GM21737 (cell line): ENCODE results near the gene ARMH1.

Experiments
- ATAC-seq: cut with Tn5 transposase; IDR thresholded peaks from one replicate; pipeline ENCODE4 v1.9.1; 2021; ENCODE audit warnings: mild to moderate bottlenecking, moderate library complexity; ENCODE audit not compliant: unreplicated experiment

Gene ARMH1

DNA sequence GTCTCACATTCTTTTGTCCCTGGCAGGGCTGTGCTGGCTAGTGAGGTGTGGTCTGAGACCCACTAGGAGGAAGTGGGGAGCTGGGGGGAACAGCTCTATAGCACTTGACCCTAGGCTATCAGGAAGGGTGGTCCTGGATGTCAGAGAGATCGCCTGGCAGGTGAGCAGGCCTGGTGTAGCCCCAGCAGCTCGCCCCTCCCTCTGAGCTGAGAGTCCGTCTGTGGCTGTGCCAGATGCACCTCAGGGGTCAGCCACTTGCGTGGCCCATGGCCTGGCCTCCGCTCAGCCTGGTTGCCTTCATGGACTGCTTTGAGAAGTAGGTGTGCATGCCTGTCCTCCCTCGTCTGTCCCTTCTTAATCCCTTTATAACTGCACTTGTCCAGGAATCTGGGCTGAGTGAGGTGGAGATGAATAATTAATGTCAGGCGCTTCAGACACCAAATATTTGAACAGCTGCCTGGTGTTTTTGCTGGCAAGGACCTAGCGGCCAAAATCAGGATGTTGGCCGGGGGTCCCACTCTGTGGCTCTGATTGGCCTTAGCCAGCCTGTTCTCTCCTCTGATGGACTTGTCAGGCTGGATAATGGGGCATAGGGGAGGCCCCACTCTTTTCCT, 30.7 kb upstream of the ARMH1 start:
- no peak for ATAC-seq

DNA sequence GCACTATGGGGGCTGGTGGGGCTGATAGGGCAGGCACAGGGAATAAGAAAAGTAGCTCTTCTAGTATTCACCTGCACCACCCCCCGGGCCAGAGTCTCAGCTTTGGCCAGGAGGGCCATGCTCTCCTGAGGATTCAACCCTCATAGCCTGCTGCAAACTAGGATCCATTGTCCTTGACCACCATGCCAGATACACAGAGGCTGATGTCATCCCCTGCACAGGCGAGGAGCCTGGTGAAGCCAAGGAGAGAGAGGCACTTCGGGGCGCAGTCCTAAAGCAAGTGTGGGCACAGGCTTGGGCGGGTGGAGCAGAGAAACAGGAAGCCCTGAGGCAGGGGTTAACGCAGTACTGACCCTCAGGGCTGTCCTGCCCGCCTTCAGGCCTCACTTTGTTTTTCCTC, 29.7 kb upstream of the ARMH1 start:
- no peak for ATAC-seq

DNA sequence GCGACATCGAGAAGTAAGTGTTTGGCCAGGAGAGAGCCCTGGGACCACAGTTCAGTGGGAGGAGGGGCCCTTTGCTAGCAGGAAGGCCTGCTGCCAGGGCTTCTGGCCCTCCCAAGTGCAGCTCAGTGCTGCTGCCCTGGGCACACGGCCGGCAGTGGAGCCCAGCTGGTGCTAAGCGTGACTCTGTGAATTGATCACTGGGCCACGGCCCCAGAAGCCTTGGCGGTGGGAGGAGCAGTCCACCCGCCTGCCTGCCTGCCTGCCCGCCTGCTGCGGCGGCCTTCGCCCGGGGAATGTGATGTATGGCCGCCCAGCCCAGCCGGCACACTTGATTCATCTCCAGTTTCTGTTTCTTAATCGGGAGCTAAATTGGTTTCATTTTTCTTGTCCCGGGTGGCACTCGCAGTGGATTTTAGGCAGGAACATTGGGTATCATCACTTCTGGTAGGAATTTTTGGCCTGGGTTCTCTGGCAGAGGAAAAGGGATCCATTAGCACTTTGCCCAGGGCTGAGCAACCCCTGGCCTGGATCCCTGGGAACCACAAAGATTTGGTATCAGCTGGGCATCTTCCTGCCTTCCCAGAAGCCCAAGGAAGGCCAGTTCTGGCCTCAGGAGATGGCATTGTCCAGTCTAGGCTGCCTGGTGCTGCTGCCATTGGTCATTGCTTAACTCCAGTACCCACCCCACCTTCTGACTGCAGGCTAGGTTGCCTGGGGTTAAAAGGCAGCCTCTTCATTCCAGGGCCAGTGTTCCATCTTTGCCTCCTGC, 28.9 kb upstream of the ARMH1 start:
- ATAC-seq = no peak

DNA sequence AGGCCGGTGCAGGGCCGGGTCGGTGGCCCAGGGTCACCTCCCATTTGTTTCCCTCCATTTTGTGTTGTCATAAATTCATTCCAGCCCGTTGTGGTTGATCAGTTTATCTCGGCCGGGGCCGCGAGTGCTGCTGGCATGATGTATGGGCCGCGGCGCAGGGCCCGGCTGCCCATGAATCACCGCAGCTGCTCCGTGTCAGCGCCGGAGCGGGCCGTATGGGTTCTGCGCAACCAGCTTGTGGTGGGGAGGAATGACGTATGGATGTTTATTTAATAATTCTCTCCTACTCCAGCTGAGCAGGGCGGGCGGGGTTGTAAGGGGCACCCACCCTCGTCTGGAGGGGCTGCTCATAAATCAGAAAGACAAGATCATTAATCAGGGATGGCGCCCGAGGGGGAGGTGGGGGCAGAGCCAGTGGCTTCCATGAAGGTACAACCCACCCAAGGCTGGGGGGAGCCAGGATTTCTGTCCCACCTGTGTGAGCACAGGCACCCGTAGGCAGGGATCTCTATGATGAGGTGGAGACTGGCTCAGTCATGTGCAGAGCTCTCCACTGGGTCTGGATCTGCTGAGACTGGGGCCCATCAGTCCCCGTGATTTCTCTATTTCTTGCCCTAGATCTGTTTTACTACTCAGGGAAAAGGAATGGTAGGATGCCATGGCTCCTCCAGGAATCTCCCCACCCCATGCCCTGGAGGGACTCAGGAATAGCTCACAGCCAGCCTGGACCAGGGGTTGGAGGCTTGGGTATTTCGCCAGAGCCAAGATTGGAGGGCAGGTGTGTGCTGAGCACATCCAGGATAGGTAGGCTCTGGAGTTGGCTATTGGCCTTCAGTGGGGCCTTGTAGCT, 28.0 kb upstream of the ARMH1 start:
- no peak for ATAC-seq

DNA sequence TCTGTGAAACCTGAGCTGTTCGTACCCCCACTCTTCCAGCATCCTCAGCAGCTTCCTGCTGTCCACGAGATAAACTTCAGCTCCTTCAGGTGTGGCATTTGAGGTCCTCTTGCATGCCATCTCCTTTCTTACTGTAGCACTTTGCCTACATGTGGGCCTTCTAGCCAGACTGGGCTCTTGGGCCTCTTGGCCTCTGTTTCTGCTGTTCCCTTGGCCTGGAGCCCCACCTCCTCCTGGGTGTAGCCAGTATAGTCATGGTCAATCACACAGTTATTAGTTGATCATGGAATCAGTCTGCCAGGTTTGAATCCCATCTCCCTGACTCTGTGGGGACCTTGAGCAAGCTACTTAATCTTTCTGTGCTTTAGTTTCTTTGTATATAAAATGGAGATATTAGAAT, 26.6 kb upstream of the ARMH1 start:
- no peak for ATAC-seq

DNA sequence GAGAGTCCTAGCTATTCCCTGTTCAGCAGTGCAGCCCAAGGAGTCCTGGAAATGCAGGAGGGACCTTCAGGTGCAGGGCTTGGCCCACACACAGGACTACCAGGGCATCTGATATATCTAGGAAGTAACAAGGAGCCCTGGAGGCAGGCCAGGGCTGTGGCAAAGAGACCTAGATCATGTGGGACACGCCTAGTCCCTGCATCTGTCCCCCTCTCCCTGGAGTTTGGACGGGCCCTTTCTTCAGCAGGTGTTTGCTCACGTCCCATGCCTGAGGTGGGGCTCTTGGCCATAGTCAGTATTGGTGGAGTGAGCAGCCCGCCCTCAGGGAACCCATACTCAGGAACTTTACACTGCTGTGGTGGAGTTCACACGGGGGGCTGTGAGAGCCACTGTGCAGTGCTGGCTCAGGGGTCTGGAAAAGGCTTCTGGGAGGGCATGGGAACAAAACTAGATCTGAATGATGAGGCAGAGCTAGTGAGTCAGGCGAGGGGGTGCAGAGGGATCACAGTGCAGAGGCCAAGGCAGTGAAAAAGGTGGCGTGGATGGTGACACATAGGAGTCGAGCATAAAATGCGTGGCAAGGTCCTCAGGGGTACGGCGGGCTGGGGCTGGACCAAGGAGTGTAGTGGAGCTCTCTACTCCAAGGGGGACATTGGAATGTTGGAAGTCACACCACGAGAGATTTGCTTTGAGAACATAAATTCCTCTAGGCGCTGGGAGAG, 25.8 kb upstream of the ARMH1 start:
- no peak for ATAC-seq

DNA sequence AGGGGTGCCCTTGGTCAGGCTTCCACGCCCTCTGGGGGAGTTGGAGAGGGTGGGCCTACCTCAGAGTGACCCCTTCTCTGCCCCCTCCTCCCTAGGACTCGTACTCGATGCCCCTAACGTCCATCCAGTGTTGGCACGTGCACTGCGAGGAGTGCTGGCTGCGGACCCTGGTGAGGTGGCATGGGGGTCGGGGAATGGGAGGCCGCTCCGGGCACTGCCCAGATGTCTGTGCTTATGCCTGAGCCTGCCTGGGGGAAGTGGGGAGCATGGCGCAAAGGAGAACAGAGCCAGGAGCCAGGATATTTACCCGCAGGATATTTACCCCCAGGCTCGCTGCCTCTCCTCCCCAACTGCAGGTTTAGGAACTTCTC, 24.7 kb upstream of the ARMH1 start:
- ATAC-seq = no peak

DNA sequence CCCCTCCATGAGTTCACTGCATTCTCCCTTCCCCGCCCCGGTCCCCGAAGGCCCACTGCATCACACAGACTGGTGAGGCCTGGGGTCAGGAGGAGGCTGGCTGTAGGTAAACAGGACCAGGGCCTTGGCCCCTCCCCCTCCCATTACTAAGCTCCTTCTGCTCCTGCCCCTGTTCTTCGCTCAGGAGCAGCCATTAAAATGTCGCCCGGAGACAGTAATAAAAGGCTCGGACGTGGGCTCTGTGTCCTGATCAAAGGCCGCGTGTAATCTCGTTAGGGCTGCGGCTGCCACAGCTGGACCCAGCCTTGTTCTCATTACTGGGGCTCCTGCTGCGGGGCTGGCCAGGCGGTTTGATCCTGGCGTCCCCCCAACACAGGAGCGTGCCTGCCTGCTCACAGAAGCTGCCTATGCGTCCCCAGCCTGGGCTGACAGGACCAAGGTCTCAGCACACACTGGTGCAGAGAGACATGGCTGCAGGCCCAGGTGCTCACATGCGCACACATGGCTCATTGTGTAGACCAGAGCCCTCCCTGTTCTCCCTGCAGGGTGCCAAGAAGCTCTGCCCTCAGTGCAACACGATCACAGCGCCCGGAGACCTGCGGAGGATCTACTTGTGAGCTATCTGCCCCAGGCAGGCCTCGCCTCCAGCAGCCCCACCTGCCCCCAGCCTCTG, 24.2 kb upstream of the ARMH1 start:
- ATAC-seq = no peak

DNA sequence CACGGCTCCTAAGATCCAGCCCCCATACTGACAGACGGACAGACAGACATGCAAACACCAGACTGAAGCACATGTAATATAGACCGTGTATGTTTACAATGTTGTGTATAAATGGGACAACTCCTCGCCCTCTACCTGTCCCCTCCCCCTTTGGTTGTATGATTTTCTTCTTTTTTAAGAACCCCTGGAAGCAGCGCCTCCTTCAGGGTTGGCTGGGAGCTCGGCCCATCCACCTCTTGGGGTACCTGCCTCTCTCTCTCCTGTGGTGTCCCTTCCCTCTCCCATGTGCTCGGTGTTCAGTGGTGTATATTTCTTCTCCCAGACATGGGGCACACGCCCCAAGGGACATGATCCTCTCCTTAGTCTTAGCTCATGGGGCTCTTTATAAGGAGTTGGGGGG, 23.4 kb upstream of the ARMH1 start:
- no peak for ATAC-seq

DNA sequence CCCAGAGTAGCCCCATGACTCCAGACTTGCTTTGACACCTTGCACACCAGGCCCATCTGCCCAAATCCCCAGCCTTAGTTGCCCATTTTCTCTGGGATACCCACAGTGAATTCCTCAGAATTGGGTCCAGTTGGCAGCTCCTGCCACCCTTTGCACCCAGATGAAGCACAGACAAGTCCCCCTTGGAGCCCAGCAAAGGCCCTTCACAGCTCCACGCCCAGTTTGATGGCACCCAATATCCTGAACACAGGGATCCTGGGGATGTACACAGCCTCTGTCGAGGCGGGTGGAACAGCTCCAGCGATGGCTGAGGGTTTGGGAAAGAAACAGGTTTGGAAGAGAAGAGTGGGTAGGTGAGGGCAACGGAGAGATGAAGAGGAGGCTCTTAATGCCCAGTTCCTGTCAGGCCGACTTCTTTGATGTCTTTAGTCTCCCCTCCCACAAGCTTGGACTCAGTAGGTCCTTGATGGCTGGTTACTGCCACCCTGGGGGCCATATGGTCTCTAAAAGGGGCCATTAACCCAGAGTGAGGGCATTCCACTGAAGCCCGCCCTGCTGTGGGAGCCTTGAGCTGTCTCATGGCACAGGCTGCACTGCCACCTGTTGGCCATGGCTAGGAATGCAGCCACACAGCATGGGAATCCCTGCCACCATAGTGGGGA, 21.9 kb upstream of the ARMH1 start:
- no peak for ATAC-seq

DNA sequence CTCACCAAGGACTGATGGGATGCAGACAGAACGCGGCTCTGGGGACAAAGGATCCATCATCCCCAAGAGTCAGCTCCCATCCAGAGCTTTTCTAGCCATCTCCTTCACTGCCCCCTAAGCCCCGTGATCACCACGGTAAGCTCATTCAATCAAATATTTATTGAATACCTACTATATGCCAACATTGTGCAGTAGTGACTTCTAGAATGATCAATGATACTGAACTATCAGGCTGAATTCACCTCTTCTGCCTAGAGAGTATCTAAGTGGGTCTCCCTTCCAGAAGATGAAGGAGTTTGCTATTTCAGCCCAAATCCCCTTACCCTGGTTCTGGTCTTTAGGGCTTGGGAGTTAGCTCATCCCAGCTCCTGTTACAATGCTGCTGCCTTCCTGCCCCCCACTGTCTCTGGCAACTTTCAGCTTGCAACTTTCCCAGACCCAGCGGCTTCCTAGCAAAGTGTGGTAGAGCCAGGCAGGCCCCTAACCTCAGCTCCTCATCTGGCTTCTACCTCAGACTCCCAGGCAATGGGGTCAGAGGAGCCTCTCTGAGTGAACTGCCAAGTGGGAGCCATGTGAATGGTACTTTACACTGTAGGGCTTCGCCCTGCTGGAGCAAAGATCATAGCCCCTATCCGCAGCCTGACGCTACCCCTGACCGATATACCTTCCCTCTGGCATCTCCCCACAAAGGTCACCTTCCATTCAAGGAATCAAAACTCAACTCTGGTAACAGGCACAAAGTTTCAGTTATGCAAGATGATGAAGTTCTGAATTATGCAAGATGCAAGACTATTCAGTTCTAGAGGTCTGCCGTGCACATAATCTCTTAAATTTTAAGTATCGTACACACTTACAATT, 21.2 kb upstream of the ARMH1 start:
- ATAC-seq = no peak

DNA sequence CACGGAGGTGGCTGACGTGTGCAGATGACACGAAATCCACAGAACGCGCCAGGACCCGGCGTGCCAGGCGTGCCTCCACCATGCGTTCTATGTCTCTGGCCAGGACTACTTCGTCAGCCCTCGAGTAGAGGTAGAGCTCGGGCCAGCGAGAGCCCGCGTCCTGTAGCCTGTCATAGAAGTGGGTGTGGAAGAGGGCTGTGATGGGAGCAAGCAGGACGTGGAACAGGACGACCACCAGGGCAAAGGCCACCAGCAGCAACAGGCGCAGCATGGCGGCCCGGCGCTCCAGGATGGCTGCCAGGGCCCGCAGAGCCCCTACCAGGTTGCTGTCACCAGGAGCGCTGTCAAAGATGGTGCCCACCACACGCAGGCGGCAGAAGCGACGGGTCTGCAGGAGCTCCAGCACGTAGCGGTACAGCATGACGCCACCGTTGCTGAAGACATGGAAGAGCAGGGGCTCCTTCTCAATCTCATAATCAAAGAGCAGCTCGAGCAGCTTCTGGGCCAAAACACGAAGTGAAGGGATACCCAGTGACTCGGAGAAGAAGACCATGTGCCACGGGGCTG, 19.8 kb upstream of the ARMH1 start:
- no peak for ATAC-seq

DNA sequence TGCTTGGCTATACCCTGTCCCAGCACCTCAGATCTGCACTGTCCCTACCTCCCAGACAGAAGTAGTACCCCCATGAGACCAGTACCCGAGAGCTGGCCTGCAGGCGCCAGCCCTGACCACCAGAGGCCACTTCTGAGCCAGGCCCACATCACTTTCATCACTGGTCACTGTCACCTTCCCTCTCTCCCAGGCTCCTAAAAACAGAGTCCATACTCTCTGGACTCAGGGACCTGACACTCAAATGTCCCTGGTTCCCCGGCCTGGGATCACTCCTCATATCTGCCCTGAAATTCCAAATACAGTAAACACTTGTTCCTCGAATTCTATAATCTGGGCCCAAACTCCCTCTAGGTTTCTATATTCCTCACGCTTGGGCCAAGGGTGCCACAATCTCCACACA, 18.9 kb upstream of the ARMH1 start:
- ATAC-seq = no peak

DNA sequence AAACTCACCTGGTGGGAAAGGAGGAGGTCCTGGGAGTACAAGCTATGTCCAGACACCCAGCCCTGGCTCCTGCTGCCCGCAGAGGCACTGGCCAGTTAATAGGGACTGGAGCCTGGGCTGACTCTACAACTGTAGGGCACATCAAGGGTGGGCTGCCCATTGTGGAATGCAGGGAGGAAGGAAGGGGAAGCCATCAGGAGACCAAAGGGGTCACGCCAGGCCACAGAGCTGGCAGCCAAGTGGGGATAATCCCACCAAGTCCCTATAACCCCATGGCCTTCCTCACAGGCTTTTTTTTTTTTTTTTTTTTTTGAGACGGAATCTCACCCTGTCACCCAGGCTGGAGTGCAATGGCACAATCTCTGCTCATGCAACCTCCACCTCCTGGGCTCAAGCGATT, 14.9 kb upstream of the ARMH1 start:
- ATAC-seq = no peak

DNA sequence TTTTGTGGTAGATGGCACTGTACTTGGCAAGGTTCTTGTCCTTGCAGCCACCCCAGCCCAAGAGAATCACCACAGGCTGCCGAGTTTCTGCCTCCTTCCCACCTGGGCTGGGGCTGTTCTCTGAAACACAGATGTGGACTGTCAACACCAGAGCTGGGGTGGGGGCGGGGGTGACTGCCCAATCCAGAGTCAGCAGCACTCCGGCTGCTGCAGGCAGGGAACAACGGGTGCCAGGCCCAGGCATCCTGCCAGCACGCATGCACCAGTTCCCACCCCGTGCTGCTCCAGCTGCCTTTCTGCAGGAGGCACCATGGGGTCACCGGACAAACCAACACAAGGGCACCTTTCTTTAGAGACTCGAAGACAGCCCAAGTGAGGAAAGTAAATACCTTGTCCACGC, 14.3 kb upstream of the ARMH1 start:
- ATAC-seq = no peak

DNA sequence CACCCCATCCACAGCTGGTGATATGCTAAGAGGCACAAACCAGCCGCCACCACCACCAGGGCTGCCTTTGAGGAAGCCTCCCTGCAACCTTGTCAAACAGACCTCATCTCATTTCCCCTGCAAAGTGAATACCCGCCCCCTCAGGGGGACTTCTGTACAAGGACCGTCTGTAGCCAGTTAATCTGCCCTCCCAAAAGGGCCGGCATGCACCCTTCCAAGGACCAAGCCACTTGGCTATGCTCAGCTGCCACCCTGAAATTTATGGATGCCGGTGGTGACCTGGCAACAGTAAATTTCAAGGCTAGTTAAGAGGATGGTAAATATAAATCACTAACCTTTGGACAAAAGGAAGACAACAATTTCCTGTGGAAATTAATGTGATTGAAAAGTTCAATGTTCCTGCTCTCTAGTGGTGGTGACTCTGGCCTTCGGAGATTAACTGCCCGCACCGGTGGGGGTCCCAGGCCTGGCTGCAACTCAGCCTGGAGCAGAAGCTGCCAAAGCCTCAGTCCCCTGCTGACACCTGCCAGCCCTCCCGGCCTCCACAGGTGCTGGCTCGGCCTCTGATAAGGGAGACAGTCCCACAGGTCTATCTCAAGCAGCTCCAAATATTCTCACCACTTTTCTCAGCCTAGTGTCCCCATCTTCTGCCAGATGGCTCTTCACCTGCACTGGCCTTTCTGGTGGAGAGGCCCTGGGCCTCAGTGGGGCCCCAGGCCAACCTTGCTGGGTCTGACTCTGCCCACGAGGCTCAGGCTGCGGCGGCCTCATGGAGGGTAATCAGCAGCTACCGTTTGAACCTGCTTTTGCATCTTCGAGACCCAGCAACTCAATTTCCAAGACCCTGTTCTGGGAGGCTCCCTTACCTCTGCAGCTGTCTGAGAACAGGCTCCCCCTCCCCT, 12.5 kb upstream of the ARMH1 start:
- ATAC-seq = no peak

DNA sequence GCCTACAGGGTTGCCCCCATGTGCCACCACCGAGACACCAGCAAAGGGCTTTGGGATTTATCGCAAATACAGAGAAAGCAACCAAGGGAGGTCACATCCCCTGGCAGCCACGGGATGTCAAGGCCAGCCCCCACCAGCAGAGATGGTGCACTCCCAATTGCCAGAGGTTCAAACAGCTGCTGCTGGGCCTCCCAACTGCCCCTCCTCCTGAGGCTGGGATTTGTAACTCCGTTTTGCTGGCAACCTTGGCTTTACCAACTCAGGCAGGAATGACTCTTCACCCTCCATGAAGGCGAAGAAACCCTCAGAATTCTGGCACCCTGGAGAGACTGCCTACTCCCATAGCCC, 11.9 kb upstream of the ARMH1 start:
- ATAC-seq = no peak

DNA sequence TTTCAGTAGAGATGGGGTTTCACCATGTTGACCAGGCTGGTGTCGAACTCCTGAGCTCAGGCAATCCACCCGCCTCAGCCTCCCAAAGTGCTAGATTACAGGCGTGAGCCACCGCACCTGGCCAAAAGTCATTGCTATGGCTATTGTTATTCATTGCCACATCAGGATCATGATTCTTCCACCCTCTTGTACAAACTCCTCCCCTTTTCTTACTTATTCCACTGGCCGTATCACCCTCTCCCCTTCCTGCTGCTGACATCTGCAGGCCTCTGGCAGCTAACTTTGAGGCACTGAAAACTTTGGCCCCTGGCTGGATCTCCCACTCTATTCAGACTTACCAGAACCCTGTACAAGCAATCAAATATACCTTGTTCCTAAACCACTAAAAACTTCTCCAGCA, 11.1 kb upstream of the ARMH1 start:
- no peak for ATAC-seq
